LNCaP clone FGC (cell line): ENCODE measurements around the gene QKI.

Experiments used
- DNase-seq: peaks from one replicate; pipeline ENCODE4 v3.0.0-alpha.2; 2011; ENCODE audit warnings: low read depth
- H3K4me3 ChIP-seq: 2 replicates; pipeline ENCODE4 v1.5.1; 2011; ENCODE audit warnings: mild to moderate bottlenecking, low read depth, low read length, control low read depth
- TF ChIP-seq, protein P1 (sequence below): IDR thresholded peaks from 2 replicates; pipeline ENCODE4 v1.5.1; 2012; ENCODE audit warnings: mild to moderate bottlenecking; ENCODE audit not compliant: control insufficient read depth, insufficient read depth; ENCODE audit errors: extremely low read depth

QKI gene

DNA sequence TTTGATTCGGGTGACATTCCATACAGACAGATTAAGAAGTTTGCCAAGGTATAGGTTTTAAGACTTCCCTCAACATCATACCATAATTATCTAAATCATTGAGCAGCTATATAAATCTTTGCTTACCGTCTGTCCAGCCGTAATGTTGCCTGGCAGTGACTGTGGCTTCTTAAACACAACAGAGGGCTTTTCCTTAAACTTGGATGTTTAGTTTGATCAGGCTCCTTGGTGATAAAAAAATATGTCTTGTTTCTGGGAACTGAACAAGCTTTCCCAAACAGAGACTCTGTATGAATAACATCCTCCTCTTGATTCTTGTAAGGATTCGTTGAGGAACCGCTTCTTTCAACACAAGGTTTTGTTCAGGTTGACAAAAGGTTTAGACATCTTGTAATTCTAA lies 130.9 kb downstream of the QKI start:
- H3K4me3 ChIP-seq: no peak overlapping the region
- DNase-seq: no peak
- TF ChIP-seq, protein P1, sequence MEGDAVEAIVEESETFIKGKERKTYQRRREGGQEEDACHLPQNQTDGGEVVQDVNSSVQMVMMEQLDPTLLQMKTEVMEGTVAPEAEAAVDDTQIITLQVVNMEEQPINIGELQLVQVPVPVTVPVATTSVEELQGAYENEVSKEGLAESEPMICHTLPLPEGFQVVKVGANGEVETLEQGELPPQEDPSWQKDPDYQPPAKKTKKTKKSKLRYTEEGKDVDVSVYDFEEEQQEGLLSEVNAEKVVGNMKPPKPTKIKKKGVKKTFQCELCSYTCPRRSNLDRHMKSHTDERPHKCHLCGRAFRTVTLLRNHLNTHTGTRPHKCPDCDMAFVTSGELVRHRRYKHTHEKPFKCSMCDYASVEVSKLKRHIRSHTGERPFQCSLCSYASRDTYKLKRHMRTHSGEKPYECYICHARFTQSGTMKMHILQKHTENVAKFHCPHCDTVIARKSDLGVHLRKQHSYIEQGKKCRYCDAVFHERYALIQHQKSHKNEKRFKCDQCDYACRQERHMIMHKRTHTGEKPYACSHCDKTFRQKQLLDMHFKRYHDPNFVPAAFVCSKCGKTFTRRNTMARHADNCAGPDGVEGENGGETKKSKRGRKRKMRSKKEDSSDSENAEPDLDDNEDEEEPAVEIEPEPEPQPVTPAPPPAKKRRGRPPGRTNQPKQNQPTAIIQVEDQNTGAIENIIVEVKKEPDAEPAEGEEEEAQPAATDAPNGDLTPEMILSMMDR: no peak

DNA sequence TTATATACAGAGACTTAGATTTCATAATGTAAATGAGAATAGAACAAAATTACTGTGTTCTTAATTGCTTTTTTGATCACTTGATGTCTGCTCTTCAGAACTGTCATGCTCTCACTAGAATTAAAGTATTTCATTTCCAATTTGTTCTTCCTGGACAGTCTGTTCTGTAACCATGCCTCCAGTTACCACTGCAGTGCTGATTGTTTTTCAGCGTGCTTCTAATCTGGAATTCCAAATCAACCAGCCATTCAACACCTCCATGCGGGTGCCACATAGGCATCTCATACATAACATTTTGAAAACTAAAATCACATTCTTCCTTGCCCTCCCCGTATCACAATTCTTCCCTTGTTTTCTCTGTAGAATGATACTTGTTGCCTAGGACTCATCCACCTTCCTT lies 132.8 kb downstream of the QKI start:
- H3K4me3 ChIP-seq: no peak overlapping the region
- TF ChIP-seq, protein P1: no peak
- DNase-seq: no peak

DNA sequence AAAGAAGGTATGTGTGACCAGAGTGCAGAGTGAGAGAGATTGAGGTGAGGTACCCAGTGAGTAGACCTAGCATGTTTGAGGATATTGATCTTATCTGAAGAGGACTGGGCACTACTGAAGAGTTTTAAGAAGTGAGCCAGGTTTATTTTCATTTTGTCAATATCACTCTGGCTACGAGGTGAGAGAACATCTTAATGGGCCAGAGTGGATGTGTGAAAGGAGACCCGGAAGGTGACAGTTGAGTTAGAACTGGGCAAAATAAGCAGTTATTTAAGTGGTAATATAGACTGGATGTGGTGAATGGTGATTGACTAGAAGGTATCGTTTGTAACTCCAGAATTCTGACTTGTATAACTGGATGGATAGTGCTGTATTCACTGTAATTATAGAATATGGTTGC lies 134.1 kb downstream of the QKI start:
- TF ChIP-seq, protein P1: no peak
- no peak overlapping the region for H3K4me3 ChIP-seq
- DNase-seq: no peak

DNA sequence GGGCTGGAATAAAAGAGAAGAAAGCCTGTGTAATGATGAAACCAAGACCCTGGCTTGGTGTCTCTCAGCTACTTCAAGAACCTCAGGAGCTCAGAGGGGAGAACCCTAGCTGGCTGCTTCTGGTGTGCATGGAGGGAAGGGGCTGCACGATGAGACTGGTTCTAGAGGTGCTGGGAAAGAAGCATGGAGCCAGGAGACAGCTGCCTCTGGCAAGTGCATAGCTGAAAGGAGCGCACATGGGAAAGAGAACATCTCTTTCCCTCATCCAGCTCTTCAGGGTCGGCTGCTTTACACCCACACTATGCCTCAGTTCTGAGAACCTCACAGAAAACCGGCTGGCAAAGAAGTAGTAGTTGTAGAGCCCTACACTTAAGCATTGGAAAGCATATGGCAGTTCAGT lies 139.5 kb downstream of the QKI start:
- DNase-seq: no peak
- TF ChIP-seq, protein P1: no peak

DNA sequence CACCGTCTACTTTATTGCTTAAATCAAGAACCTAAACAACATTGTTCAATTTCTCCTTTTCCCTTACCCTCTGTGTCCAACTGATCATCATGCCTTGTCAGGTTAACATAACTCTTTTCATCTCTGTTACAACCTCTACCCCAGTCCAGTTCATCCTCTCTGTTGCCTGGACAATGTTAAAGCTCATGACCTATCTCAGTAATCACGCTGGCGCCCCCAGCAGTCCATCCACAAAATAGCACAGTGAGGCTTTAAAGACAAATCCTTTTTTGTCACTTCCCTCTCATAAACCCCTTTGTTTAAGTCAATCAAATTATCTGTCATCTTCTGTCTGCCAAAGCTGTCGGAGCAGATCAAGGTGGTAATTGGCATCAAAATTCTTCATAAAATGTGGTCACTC lies 140.1 kb downstream of the QKI start:
- TF ChIP-seq, protein P1: peak; percentile 38
- no peak for DNase-seq
- H3K4me3 ChIP-seq: no peak overlapping the region

More for the DNA sequence above, 139.5 kb downstream of the QKI start:
- no peak overlapping the region for H3K4me3 ChIP-seq

DNA sequence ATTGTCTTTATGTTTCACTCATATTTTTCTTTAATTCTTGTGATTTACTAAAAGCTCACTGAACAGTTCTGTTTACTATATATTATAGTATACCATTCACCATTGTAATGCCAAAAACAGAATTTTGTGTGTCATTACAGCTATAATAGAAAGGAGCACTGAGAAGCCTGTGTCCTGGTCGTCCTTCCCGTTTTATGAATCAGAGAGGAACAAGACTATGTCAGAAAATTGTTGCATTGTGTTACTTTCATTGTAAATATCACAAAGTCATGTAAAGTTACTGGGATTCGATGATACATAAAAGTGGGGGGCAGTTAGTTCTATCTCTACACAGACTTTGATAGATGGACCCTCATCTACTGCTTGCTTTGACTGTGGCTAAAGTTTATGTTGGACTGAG lies 145.1 kb downstream of the QKI start:
- no peak overlapping the region for H3K4me3 ChIP-seq
- TF ChIP-seq, protein P1: no peak
- DNase-seq: no peak

DNA sequence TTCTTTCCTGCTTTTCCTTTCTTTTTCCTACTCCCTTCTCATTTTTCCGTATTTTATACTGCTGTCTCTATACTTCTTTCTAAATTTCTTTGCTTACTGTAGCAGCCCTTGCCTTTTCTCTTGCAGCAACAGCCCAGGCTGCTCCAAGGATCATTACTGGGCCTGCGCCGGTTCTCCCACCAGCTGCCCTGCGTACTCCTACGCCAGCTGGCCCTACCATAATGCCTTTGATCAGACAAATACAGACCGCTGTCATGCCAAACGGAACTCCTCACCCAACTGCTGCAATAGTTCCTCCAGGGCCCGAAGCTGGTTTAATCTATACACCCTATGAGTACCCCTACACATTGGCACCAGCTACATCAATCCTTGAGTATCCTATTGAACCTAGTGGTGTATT lies 148.8 kb downstream of the QKI start:
- no peak for DNase-seq
- TF ChIP-seq, protein P1: no peak
- H3K4me3 ChIP-seq: no peak overlapping the region
